CD14-positive monocyte (primary cell): ENCODE data around the gene ANKRD10. TPM values are rescaled to one million over a fixed set of nuclear protein-coding genes. Genes with fewer than 3 reads are reported as not detected.

Source experiments
- DNase-seq, 3 donors: peaks; one replicate each; pipeline ENCODE4 v3.0.0-alpha.2; 2011 to 2022
- H2AFZ ChIP-seq: 2 replicates; pipeline ENCODE4 v1.6.0; 2012; ENCODE audit warnings: mild to moderate bottlenecking, low read depth, low read length, inconsistent platforms; ENCODE audit not compliant: insufficient read depth, poor library complexity, severe bottlenecking
- H3K27ac ChIP-seq, 2 donors: 1 replicate in 1 of 2; 2 replicates in 1 of 2; pipeline ENCODE4 v1.5.1; 2012 to 2013; ENCODE audit warnings: low read length in 2 of 2, control low read depth in 1 of 2, inconsistent platforms in 1 of 2, low read depth in 1 of 2, mild to moderate bottlenecking in 1 of 2
- H3K27me3 ChIP-seq, 2 donors: one replicate each; pipeline versions ENCODE4 v1.6.0 to v1.6.1; 2011 to 2013; ENCODE audit warnings: low read length in 2 of 2; ENCODE audit not compliant: control insufficient read depth in 2 of 2, insufficient read depth in 2 of 2
- H3K36me3 ChIP-seq, 2 donors: replicated peaks in 1 of 2; 1 replicate in 1 of 2; 2 replicates in 1 of 2; pipeline versions ENCODE4 v1.5.1 to v1.6.1; 2012 to 2013; ENCODE audit warnings: low read length in 2 of 2, control low read depth in 1 of 2, inconsistent platforms in 1 of 2, mild to moderate bottlenecking in 1 of 2; ENCODE audit not compliant: insufficient read depth in 2 of 2, control insufficient read depth in 1 of 2
- H3K4me1 ChIP-seq, 2 donors: 1 replicate in 1 of 2; 2 replicates in 1 of 2; pipeline versions ENCODE4 v1.5.1 to v1.6.1; 2012 to 2013; ENCODE audit warnings: low read length in 2 of 2, control low read depth in 1 of 2, inconsistent platforms in 1 of 2, mild to moderate bottlenecking in 1 of 2, moderate library complexity in 1 of 2; ENCODE audit not compliant: insufficient read depth in 2 of 2, control insufficient read depth in 1 of 2
- H3K4me2 ChIP-seq: replicated peaks from 2 replicates; pipeline ENCODE3; 2012; ENCODE audit warnings: low read length, moderate library complexity, mild to moderate bottlenecking; ENCODE audit not compliant: poor library complexity, severe bottlenecking; ENCODE audit errors: extremely low read depth
- H3K4me3 ChIP-seq, 3 experiments: fragments of 200-600 bp in 1 of 3; sonication (generic) in 1 of 3; replicated peaks in 1 of 3; 1 replicate in 2 of 3; 2 replicates in 1 of 3; pipeline ENCODE4 v1.5.1; 2011 to 2013; ENCODE audit warnings: low read length in 3 of 3, mild to moderate bottlenecking in 3 of 3, control low read depth in 2 of 3, low read depth in 2 of 3, inconsistent platforms in 1 of 3, moderate library complexity in 1 of 3
- H3K79me2 ChIP-seq: 2 replicates; pipeline ENCODE4 v1.6.0; 2012; ENCODE audit warnings: mild to moderate bottlenecking, control low read depth, inconsistent platforms, low read length, moderate library complexity; ENCODE audit not compliant: insufficient read depth
- H3K9ac ChIP-seq: 2 replicates; pipeline ENCODE4 v1.6.0; 2017; ENCODE audit warnings: low read length, mild to moderate bottlenecking; ENCODE audit not compliant: insufficient read depth, poor library complexity, severe bottlenecking
- H3K9me3 ChIP-seq, 2 donors: replicated peaks in 1 of 2; 1 replicate in 1 of 2; 2 replicates in 1 of 2; pipeline versions ENCODE4 v1.5.1 to v1.6.1; 2012 to 2013; ENCODE audit warnings: low read length in 2 of 2, control low read depth in 1 of 2; ENCODE audit not compliant: control insufficient read depth in 1 of 2, insufficient read depth in 1 of 2
- H4K20me1 ChIP-seq: 2 replicates; pipeline ENCODE4 v1.6.0; 2012; ENCODE audit warnings: mild to moderate bottlenecking, low read length, control low read depth, moderate library complexity; ENCODE audit not compliant: insufficient read depth
- H3K27ac Mint-ChIP-seq, 7 donors: one replicate each; pipeline ENCODE4 v1.8.0; 2020; ENCODE audit warnings: mild to moderate bottlenecking in 7 of 7, mixed read lengths in 7 of 7, moderate library complexity in 6 of 7, inconsistent platforms in 2 of 7
- H3K27me3 Mint-ChIP-seq, 3 donors: one replicate each; pipeline ENCODE4 v1.8.0; 2021 to 2022; ENCODE audit warnings: low read depth in 3 of 3, mild to moderate bottlenecking in 3 of 3, mixed read lengths in 3 of 3, moderate library complexity in 3 of 3, inconsistent platforms in 1 of 3
- H3K36me3 Mint-ChIP-seq, 2 donors: one replicate each; pipeline ENCODE4 v1.8.0; 2020; ENCODE audit warnings: mixed read lengths in 2 of 2, inconsistent platforms in 1 of 2, mild to moderate bottlenecking in 1 of 2
- H3K4me1 Mint-ChIP-seq: one replicate; pipeline ENCODE4 v1.8.0; 2020; ENCODE audit warnings: mild to moderate bottlenecking, mixed read lengths
- H3K4me3 Mint-ChIP-seq, 2 donors: one replicate each; pipeline ENCODE4 v1.8.0; 2020; ENCODE audit warnings: mild to moderate bottlenecking in 2 of 2, mixed read lengths in 2 of 2, moderate library complexity in 1 of 2
- H3K9me3 Mint-ChIP-seq, 7 donors: one replicate each; pipeline ENCODE4 v1.8.0; 2020 to 2022; ENCODE audit warnings: mixed read lengths in 7 of 7, mild to moderate bottlenecking in 6 of 7, moderate library complexity in 6 of 7, inconsistent platforms in 2 of 7
- WGBS: methylation state at CpG from one replicate; pipeline ENCODE4 v1.1.5; 2013; ENCODE audit warnings: missing lambda C conversion rate; ENCODE audit not compliant: insufficient coverage; 5-methylcytosine and 5-hydroxymethylcytosine counted together
- intact Hi-C, 2 donors: fragments of 100-400 bp; cut with micrococcal nuclease; formaldehyde crosslinking; loops; one replicate each; pipeline versions ENCODE4 v1.15.0 to v1.15.1; 2023
- polyA plus RNA-seq, 3 donors: library from polyadenylated mRNA; depleted of rRNA in 1 of 3; unstranded in 2 of 3; stranded (reverse) in 1 of 3; fragments of 300-500 nt in 2 of 3; fragments of >200 nt in 1 of 3; fragmentation: Illumina TruSeq in 2 of 3; gene quantifications; 1 replicate in 2 of 3; 2 replicates in 1 of 3; pipeline ENCODE4 v1.2.3, GENCODE V29; 2012 to 2021
- TF ChIP-seq, protein P1 (sequence below): fragments of 200-600 bp; IDR thresholded peaks from one replicate; pipeline ENCODE4 v1.8.0; 2022; ENCODE audit warnings: antibody characterized with exemption, mild to moderate bottlenecking

The ANKRD10 gene
- polyA plus RNA-seq, 3 donors = 30.5 to 79.9 (median 37.2) TPM

DNA sequence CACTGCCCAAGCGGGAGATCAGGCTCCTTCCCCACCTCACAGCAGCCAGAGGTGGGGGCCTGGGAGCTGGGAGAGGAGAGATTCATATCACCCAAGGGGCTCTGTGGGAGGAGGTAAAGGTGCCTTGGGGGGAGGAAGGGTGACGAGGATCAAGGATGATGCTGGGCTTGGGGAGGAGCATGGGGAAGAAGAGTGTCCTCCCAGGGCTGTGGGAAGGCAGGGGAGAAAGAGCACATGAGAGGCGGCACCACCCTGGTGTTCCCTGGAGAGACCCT lies 82.7 kb downstream of the ANKRD10 start:
- 91% methylated on average over 2 of the region's 3 CpGs for WGBS
- TF ChIP-seq, protein P1, sequence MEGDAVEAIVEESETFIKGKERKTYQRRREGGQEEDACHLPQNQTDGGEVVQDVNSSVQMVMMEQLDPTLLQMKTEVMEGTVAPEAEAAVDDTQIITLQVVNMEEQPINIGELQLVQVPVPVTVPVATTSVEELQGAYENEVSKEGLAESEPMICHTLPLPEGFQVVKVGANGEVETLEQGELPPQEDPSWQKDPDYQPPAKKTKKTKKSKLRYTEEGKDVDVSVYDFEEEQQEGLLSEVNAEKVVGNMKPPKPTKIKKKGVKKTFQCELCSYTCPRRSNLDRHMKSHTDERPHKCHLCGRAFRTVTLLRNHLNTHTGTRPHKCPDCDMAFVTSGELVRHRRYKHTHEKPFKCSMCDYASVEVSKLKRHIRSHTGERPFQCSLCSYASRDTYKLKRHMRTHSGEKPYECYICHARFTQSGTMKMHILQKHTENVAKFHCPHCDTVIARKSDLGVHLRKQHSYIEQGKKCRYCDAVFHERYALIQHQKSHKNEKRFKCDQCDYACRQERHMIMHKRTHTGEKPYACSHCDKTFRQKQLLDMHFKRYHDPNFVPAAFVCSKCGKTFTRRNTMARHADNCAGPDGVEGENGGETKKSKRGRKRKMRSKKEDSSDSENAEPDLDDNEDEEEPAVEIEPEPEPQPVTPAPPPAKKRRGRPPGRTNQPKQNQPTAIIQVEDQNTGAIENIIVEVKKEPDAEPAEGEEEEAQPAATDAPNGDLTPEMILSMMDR = no peak

DNA sequence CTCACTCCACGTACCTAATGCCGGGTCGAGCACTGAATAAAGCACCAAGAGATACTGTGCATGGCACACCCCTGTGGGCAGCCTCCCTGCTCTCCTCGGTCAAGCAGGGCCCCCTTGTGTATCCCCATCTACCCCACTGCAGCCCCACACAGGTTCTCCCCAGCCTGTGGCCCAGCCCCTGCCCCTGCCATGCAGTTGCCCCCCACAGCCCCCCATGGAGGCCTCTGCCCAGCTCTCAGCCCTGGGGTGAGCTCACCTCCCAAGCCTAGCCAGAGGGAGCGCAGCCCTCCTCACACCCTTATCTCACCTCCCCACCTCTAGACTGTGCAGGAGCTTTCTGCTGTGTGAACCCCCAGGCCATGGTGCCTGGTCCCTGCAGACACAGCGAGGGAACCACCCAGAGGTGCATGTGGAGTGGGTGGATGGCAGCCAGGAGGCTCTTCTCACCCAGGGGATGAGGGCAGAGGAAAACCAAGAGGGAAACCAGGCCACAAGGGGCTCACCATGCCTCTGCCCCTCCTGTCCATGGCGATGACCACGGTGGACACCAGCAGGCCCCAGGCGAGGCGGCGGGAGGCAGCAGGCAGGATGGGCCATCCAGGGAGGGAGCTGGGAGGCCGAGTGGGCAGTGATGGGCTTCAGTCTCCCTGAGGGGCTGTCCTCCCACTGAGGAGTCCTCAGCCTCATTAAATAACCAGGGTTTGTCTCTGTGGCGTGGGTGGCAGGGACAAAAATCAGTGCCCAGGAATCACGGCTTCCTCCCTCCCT lies 83.2 kb downstream of the ANKRD10 start:
- no peaks in the 10 kb centered on the region for H3K79me2 ChIP-seq
- H3K4me1 ChIP-seq = no peaks in the 10 kb centered on the region
- H3K36me3 ChIP-seq = no peaks in the 10 kb centered on the region
- intact Hi-C loops = no loop called here
- no peak overlapping the region for H3K27ac ChIP-seq
- H3K27me3 ChIP-seq = no peaks in the 10 kb centered on the region
- H4K20me1 ChIP-seq = no peaks in the 10 kb centered on the region
- peaks cover 0 to 19% of the 10 kb centered on the region in 2 donors for H3K9me3 ChIP-seq
- H3K36me3 Mint-ChIP-seq = no peaks in the 10 kb centered on the region
- H2AFZ ChIP-seq = no peak overlapping the region
- peaks cover 2% of the 10 kb centered on the region for H3K4me1 Mint-ChIP-seq
- no peak for DNase-seq
- H3K27ac Mint-ChIP-seq = no peak overlapping the region
- TF ChIP-seq, protein P1 = no peak
- peaks cover 2 to 20% (median 8%) of the 10 kb centered on the region in 7 donors for H3K9me3 Mint-ChIP-seq
- no peak overlapping the region for H3K9ac ChIP-seq
- no peak overlapping the region for H3K4me3 Mint-ChIP-seq
- H3K4me2 ChIP-seq = no peak overlapping the region
- H3K4me3 ChIP-seq = no peak overlapping the region
- 86% methylated on average over 12 of the region's 14 CpGs for WGBS
- peaks cover 0 to 9% (median 6%) of the 10 kb centered on the region in 3 donors for H3K27me3 Mint-ChIP-seq

More for the DNA sequence above, 82.7 kb downstream of the ANKRD10 start:
- no peaks in the 10 kb centered on the region for H3K27me3 ChIP-seq
- H3K9me3 ChIP-seq = peaks cover 0 to 14% of the 10 kb centered on the region in 2 donors
- H3K36me3 Mint-ChIP-seq = no peaks in the 10 kb centered on the region
- no peak overlapping the region for H2AFZ ChIP-seq
- intact Hi-C loops = no loop called here
- no peaks in the 10 kb centered on the region for H4K20me1 ChIP-seq
- no peak overlapping the region for H3K4me2 ChIP-seq
- H3K4me3 Mint-ChIP-seq = no peak overlapping the region
- H3K4me1 Mint-ChIP-seq = peaks cover 2% of the 10 kb centered on the region
- H3K4me3 ChIP-seq = no peak overlapping the region
- H3K9me3 Mint-ChIP-seq = peaks cover 2 to 20% (median 8%) of the 10 kb centered on the region in 7 donors
- no peak overlapping the region for H3K27ac Mint-ChIP-seq
- H3K4me1 ChIP-seq = no peaks in the 10 kb centered on the region
- no peak overlapping the region for H3K9ac ChIP-seq
- DNase-seq = no peak
- H3K27ac ChIP-seq = no peak overlapping the region
- H3K27me3 Mint-ChIP-seq = peaks cover 0 to 9% (median 6%) of the 10 kb centered on the region in 3 donors
- no peaks in the 10 kb centered on the region for H3K36me3 ChIP-seq
- H3K79me2 ChIP-seq = no peaks in the 10 kb centered on the region
